Astrocyte (in vitro differentiated cells and primary cell): Measurements from ENCODE around the gene GLRB.

ENCODE experiments used
- CTCF ChIP-seq: IDR thresholded peaks from 2 replicates; pipeline ENCODE4 v1.5.1; 2011; ENCODE audit warnings: low read depth, mild to moderate bottlenecking, inconsistent platforms, low read length, moderate library complexity; ENCODE audit not compliant: insufficient read depth
- EZH2 ChIP-seq: IDR thresholded peaks from 2 replicates; pipeline ENCODE4 v1.6.1; 2012; ENCODE audit warnings: mild to moderate bottlenecking, low read length, inconsistent platforms; ENCODE audit not compliant: insufficient read depth

GRCh38 chr4:157143369-157143768 is 67.4 kb downstream of the GLRB start:
- TF ChIP-seq CTCF (no peak), EZH2 (no peak)
